Measurements from ENCODE around the gene CD6.
A peak's percentile ranks its signal among the peaks of the same experiment; 100 is the strongest.

Gene CD6

GRCh38 chr11:61004761-61005181 lies 33.3 kb downstream of the CD6 start:
- Histone ChIP-seq H3K27ac (no peak overlapping the region), H3K4me3 (no peak overlapping the region), H3K36me3 (no peaks in the 10 kb centered on the region), H3K9me3 (no peaks in the 10 kb centered on the region), H3K27me3 (peaks cover 0 to 45% of the 10 kb centered on the region in 2 donors), H3K4me1 (peaks cover 0 to 16% (median 14%) of the 10 kb centered on the region in 4 donors)
- intact Hi-C loops (cut with DNase I; ENCODE audit: low total_unique reads), result no loop called here
- no peak for TF ChIP-seq CTCF (IDR thresholded peaks at IDR 0.05)
- no peak for DNase-seq

- TF ChIP-seq CTCF (IDR thresholded peaks at IDR 0.05), result no peak
- intact Hi-C loops (cut with DNase I; ENCODE audit: low total_unique reads), result no loop called here
- H3K36me3 ChIP-seq, result no peaks in the 10 kb centered on the region
- H3K27ac ChIP-seq, result no peak overlapping the region
- no peak for DNase-seq
- H3K27me3 ChIP-seq, result peaks cover 0 to 44% of the 10 kb centered on the region in 2 donors
- H3K9me3 ChIP-seq, result no peaks in the 10 kb centered on the region
- peak overlapping the region; percentile 25 to 47 for H3K4me3 ChIP-seq
- H3K4me1 ChIP-seq, result peaks cover 0 to 16% (median 14%) of the 10 kb centered on the region in 4 donors
These were observed 36.0 kb downstream of the CD6 start for GRCh38 chr11:61007383-61007955.

GRCh38 chr11:61007956-61008896 lies 36.7 kb downstream of the CD6 start:
- intact Hi-C loops (cut with DNase I; ENCODE audit: low total_unique reads), result no loop called here
- no peak for TF ChIP-seq CTCF (IDR thresholded peaks at IDR 0.05)
- peak in 1 of 2 donors; percentile 59 for DNase-seq

GRCh38 chr11:61008971-61009370 lies 37.5 kb downstream of the CD6 start:
- no peaks in the 10 kb centered on the region for H3K36me3 ChIP-seq
- no peak overlapping the region for H3K4me3 ChIP-seq
- H3K27me3 ChIP-seq, result peaks cover 0 to 50% of the 10 kb centered on the region in 2 donors
- no peaks in the 10 kb centered on the region for H3K9me3 ChIP-seq
- TF ChIP-seq CTCF (IDR thresholded peaks at IDR 0.05), result no peak
- H3K27ac ChIP-seq, result no peak overlapping the region
- intact Hi-C loops (cut with DNase I; ENCODE audit: low total_unique reads), result no loop called here
- H3K4me1 ChIP-seq, result peaks cover 0 to 16% (median 14%) of the 10 kb centered on the region in 4 donors
- DNase-seq, result no peak

More at GRCh38 chr11:61007956-61008896, 36.7 kb downstream of the CD6 start:
- peak overlapping the region; percentile 25 to 47 for H3K4me3 ChIP-seq
- no peaks in the 10 kb centered on the region for H3K36me3 ChIP-seq
- H3K27me3 ChIP-seq, result peaks cover 0 to 50% of the 10 kb centered on the region in 2 donors
- H3K9me3 ChIP-seq, result no peaks in the 10 kb centered on the region
- no peak overlapping the region for H3K27ac ChIP-seq
- H3K4me1 ChIP-seq, result peaks cover 0 to 16% (median 14%) of the 10 kb centered on the region in 4 donors

- no peak for DNase-seq
- no peak overlapping the region for H3K27ac ChIP-seq
- no peaks in the 10 kb centered on the region for H3K36me3 ChIP-seq
- intact Hi-C loops (cut with DNase I; ENCODE audit: low total_unique reads), result no loop called here
- peaks cover 0 to 50% of the 10 kb centered on the region in 2 donors for H3K27me3 ChIP-seq
- H3K4me3 ChIP-seq, result no peak overlapping the region
- H3K4me1 ChIP-seq, result peaks cover 0 to 16% (median 14%) of the 10 kb centered on the region in 4 donors
- H3K9me3 ChIP-seq, result no peaks in the 10 kb centered on the region
- no peak for TF ChIP-seq CTCF (IDR thresholded peaks at IDR 0.05)
These were observed 38.2 kb downstream of the CD6 start for GRCh38 chr11:61009392-61010275.
